Keratinocyte (primary cell): ENCODE results near the gene ERBB4. TPM values are rescaled to one million over a fixed set of nuclear protein-coding genes. Genes with fewer than 3 reads are reported as not detected.
"Not testable (repeated sequence)": the region's sequence is repeated elsewhere in the genome, so short reads cannot be mapped to it uniquely, and the experiment has no call there.

Source experiments
- DNase-seq: peaks from one replicate; pipeline ENCODE4 v3.0.0-alpha.2; 2011; ENCODE audit warnings: low read depth, missing footprints, low spot score
- FAIRE-seq: peaks from 2 replicates; lab custom pipeline; 2011; peaks lifted over from hg19 to GRCh38; lab: Jason Lieb, UNC
- H2AFZ ChIP-seq: 2 replicates; pipeline ENCODE4 v1.6.0; 2012; ENCODE audit warnings: low read length, control low read depth, inconsistent platforms; ENCODE audit not compliant: control insufficient read depth
- H3K27ac ChIP-seq: 2 replicates; pipeline ENCODE4 v1.5.1; 2011; ENCODE audit warnings: low read length; ENCODE audit not compliant: control insufficient read depth, insufficient read depth
- H3K27me3 ChIP-seq: 3 replicates; pipeline ENCODE4 v1.6.0; 2011; ENCODE audit warnings: low read length; ENCODE audit not compliant: control insufficient read depth, insufficient read depth; ENCODE audit errors: extremely low read depth
- H3K36me3 ChIP-seq, 2 experiments: 2 replicates in 1 of 2; 3 replicates in 1 of 2; pipeline ENCODE4 v1.5.1; 2011; ENCODE audit warnings: low read length in 2 of 2, mild to moderate bottlenecking in 1 of 2; ENCODE audit not compliant: control insufficient read depth in 2 of 2, insufficient read depth in 2 of 2; ENCODE audit errors: extremely low read depth in 1 of 2
- H3K4me1 ChIP-seq: 3 replicates; pipeline ENCODE4 v1.5.1; 2011; ENCODE audit warnings: low read length; ENCODE audit not compliant: control insufficient read depth, insufficient read depth; ENCODE audit errors: extremely low read depth
- H3K4me2 ChIP-seq: 3 replicates; pipeline ENCODE4 v1.6.0; 2011; ENCODE audit warnings: low read depth, low read length; ENCODE audit not compliant: control insufficient read depth, insufficient read depth; ENCODE audit errors: extremely low read depth
- H3K4me3 ChIP-seq, 3 experiments: fragments of 200-600 bp in 1 of 3; sonication (generic) in 1 of 3; 2 replicates in 2 of 3; 3 replicates in 1 of 3; pipeline ENCODE4 v1.5.1; 2011 to 2016; ENCODE audit warnings: low read length in 3 of 3, mild to moderate bottlenecking in 3 of 3, control low read depth in 2 of 3, inconsistent platforms in 1 of 3, low read depth in 1 of 3, mixed read lengths in 1 of 3, mixed run types in 1 of 3, moderate library complexity in 1 of 3; ENCODE audit not compliant: control insufficient read depth in 2 of 3, insufficient read depth in 2 of 3; ENCODE audit errors: extremely low read depth in 1 of 3
- H3K79me2 ChIP-seq: 2 replicates; pipeline ENCODE4 v1.6.0; 2012; ENCODE audit warnings: low read length; ENCODE audit not compliant: control insufficient read depth, insufficient read depth
- H3K9ac ChIP-seq: 3 replicates; pipeline ENCODE4 v1.6.0; 2011; ENCODE audit warnings: low read length; ENCODE audit not compliant: control insufficient read depth, insufficient read depth; ENCODE audit errors: extremely low read depth
- H3K9me1 ChIP-seq: 3 replicates; pipeline ENCODE4 v1.6.0; 2011; ENCODE audit warnings: low read length; ENCODE audit not compliant: control insufficient read depth, insufficient read depth; ENCODE audit errors: extremely low read depth
- H3K9me3 ChIP-seq: 2 replicates; pipeline ENCODE4 v1.5.1; 2012; ENCODE audit warnings: low read depth, low read length; ENCODE audit not compliant: control insufficient read depth
- H4K20me1 ChIP-seq: 3 replicates; pipeline ENCODE4 v1.6.0; 2011; ENCODE audit warnings: low read length; ENCODE audit not compliant: control insufficient read depth, insufficient read depth; ENCODE audit errors: extremely low read depth
- CTCF ChIP-seq, 3 experiments: IDR thresholded peaks in 1 of 3; conservative IDR thresholded peaks in 1 of 3; optimal IDR thresholded peaks in 1 of 3; 2 replicates in 2 of 3; 3 replicates in 1 of 3; pipeline versions ENCODE3 to v1.5.1; 2011; ENCODE audit warnings: low read length in 3 of 3, mild to moderate bottlenecking in 3 of 3, moderate library complexity in 2 of 3, control low read depth in 1 of 3, inconsistent platforms in 1 of 3; ENCODE audit not compliant: insufficient read depth in 2 of 3; ENCODE audit errors: extremely low read depth in 1 of 3
- EZH2 ChIP-seq: IDR thresholded peaks from one replicate; pipeline ENCODE4 v1.6.1; 2012; ENCODE audit warnings: inconsistent platforms, mild to moderate bottlenecking, low read length, moderate library complexity
- dilution Hi-C: fragments of 300-500 bp; cut with MboI; formaldehyde crosslinking; loops from one replicate; pipeline ENCODE4 v1.7.0; 2020; ENCODE audit warnings: low sequenced_read_pairs; ENCODE audit not compliant: extremely low pct_ligation_motif_present
- polyA plus RNA-seq, 5 experiments: library from polyadenylated mRNA; depleted of rRNA in 3 of 5; stranded (reverse) in 3 of 5; stranded (forward) in 1 of 5; unstranded in 1 of 5; fragments of >200 nt; gene quantifications; 1 replicate in 1 of 5; 2 replicates in 3 of 5; 3 replicates in 1 of 5; pipeline versions ENCODE4 v1.2.1 to v1.2.3, GENCODE V29; 2011 to 2012; ENCODE audit warnings: missing spikeins in 2 of 5, low read depth in 1 of 5, low replicate concordance in 1 of 5

ERBB4 gene
- polyA plus RNA-seq, 1 donor (not counting 4 experiments of a cell fraction or from before 2014, with no cell fraction given) = 0.01 TPM

- no peak overlapping the region for H3K4me2 ChIP-seq
- H3K27me3 ChIP-seq = no peaks in the 10 kb centered on the region
- H3K79me2 ChIP-seq = no peaks in the 10 kb centered on the region
- no peak overlapping the region for H3K9ac ChIP-seq
- no peaks in the 10 kb centered on the region for H4K20me1 ChIP-seq
- dilution Hi-C loops = no loop called here
- no peak overlapping the region for H3K4me3 ChIP-seq
- no peak for FAIRE-seq
- no peaks in the 10 kb centered on the region for H3K9me3 ChIP-seq
- H2AFZ ChIP-seq = no peak overlapping the region
- DNase-seq = no peak
- H3K36me3 ChIP-seq = no peaks in the 10 kb centered on the region
- no peaks in the 10 kb centered on the region for H3K4me1 ChIP-seq
- TF ChIP-seq EZH2 = no peak
- no peak for TF ChIP-seq CTCF (optimal IDR thresholded peaks at IDR 0.05 in 1 of 3, IDR thresholded peaks at IDR 0.05 in 1 of 3, conservative IDR thresholded peaks at IDR 0.05 in 1 of 3; ENCODE audit: extremely low read depth in 1 of 3, insufficient read depth in 2 of 3, low read length in 3 of 3)
- no peak overlapping the region for H3K27ac ChIP-seq
- no peaks in the 10 kb centered on the region for H3K9me1 ChIP-seq
Observed at GRCh38 chr2:212107014-212107413, 431.6 kb downstream of the ERBB4 start.

GRCh38 chr2:212106536-212106935, 432.1 kb downstream of the ERBB4 start:
- FAIRE-seq, H3K4me1 ChIP-seq, H2AFZ ChIP-seq, dilution Hi-C loops, H3K36me3 ChIP-seq, H3K9me3 ChIP-seq, H3K9me1 ChIP-seq, H3K4me3 ChIP-seq, H4K20me1 ChIP-seq, H3K27ac ChIP-seq, H3K79me2 ChIP-seq, H3K9ac ChIP-seq, DNase-seq, H3K4me2 ChIP-seq, H3K27me3 ChIP-seq: not testable (repeated sequence)

- H3K4me3 ChIP-seq = no peak overlapping the region
- DNase-seq (no peak), FAIRE-seq (no peak)
- no peaks in the 10 kb centered on the region for H4K20me1 ChIP-seq
- H2AFZ ChIP-seq = no peak overlapping the region
- no peaks in the 10 kb centered on the region for H3K36me3 ChIP-seq
- H3K27ac ChIP-seq = no peak overlapping the region
- no peaks in the 10 kb centered on the region for H3K27me3 ChIP-seq
- H3K9me1 ChIP-seq = no peaks in the 10 kb centered on the region
- H3K79me2 ChIP-seq = no peaks in the 10 kb centered on the region
- no peak overlapping the region for H3K9ac ChIP-seq
- H3K9me3 ChIP-seq = no peaks in the 10 kb centered on the region
- dilution Hi-C loops = no loop called here
- H3K4me1 ChIP-seq = no peaks in the 10 kb centered on the region
- no peak overlapping the region for H3K4me2 ChIP-seq
- TF ChIP-seq EZH2 (no peak), CTCF (optimal IDR thresholded peaks at IDR 0.05 in 1 of 3, IDR thresholded peaks at IDR 0.05 in 1 of 3, conservative IDR thresholded peaks at IDR 0.05 in 1 of 3; ENCODE audit: extremely low read depth in 1 of 3, insufficient read depth in 2 of 3, low read length in 3 of 3) (no peak)
Observed at GRCh38 chr2:212099658-212100057, 438.9 kb downstream of the ERBB4 start.
